ENCODE results near the gene APOBEC3F.
"Not testable (repeated sequence)": the region's sequence is repeated elsewhere in the genome, so short reads cannot be mapped to it uniquely, and the experiment has no call there.

- TF ChIP-seq POLR2A (IDR thresholded peaks at IDR 0.05; ENCODE audit: low read length); GATA1 (IDR thresholded peaks at IDR 0.05; ENCODE audit: low read depth, low read length): not testable (repeated sequence)
Observed at GRCh38 chr22:39008271-39008850, 32.3 kb upstream of the APOBEC3F start.

Measured in erythroblast (primary cell).